GM20000 (cell line): ENCODE measurements around the gene TTC27.

ENCODE experiments used
- DNase-seq: peaks from one replicate; pipeline ENCODE4 v3.0.0; 2012; ENCODE audit warnings: low spot score
- TF ChIP-seq, protein P1 (sequence below): IDR thresholded peaks from 2 replicates; pipeline ENCODE4 v1.5.1; 2012; ENCODE audit warnings: mild to moderate bottlenecking, control low read depth; ENCODE audit errors: extremely low read depth, missing control alignments

Gene TTC27

DNA sequence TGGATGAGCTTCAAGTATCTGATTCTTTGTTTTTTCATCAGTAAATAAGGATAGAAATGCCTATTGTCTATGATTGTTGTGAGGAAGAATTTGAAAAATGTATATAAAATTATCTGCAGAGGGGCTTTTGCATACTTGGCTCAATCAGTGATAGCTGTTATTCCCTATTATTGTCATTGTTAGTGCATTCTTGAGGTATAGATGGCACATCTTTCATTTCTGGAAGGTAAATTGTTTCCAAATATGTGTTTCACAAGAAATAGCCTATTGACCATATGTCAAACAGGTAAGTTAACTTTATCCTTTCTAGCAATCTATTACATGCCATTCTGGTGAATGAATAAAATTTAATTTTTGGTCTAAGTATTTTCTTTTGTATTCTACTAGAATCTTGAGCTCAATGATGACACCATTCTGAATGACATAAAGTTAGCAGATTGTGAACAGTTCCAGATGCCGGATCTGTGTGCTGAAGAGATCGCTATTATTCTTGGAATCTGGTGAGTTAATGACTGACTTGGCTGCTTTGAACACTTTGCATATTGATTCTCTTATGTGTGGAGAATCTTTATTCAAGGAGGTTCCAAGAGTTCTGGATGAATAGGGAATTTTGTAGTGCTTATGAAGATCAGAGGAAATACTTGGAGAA lies 44.2 kb downstream of the TTC27 start:
- DNase-seq, result no peak
- TF ChIP-seq, protein P1, sequence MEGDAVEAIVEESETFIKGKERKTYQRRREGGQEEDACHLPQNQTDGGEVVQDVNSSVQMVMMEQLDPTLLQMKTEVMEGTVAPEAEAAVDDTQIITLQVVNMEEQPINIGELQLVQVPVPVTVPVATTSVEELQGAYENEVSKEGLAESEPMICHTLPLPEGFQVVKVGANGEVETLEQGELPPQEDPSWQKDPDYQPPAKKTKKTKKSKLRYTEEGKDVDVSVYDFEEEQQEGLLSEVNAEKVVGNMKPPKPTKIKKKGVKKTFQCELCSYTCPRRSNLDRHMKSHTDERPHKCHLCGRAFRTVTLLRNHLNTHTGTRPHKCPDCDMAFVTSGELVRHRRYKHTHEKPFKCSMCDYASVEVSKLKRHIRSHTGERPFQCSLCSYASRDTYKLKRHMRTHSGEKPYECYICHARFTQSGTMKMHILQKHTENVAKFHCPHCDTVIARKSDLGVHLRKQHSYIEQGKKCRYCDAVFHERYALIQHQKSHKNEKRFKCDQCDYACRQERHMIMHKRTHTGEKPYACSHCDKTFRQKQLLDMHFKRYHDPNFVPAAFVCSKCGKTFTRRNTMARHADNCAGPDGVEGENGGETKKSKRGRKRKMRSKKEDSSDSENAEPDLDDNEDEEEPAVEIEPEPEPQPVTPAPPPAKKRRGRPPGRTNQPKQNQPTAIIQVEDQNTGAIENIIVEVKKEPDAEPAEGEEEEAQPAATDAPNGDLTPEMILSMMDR, result no peak

DNA sequence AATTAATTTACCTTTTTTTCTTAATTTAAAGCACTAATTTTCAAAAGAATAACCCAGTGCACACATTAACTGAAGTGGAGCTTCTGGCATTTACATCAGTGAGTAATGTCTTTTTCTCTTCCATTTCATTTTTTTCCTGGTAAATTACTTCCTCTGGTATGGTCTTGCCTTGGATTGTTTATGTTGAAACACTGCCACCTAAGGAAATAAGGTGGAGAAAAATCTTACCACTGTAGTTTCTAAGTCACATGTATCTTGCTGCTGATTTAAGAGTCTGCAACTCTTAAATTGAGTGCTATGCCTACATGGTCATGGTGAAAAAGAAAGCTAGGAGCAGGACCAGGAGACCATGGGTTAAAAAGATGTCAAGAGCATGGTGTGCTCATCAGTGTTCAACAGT lies 51.0 kb downstream of the TTC27 start:
- DNase-seq, result no peak
- TF ChIP-seq, protein P1, result no peak

DNA sequence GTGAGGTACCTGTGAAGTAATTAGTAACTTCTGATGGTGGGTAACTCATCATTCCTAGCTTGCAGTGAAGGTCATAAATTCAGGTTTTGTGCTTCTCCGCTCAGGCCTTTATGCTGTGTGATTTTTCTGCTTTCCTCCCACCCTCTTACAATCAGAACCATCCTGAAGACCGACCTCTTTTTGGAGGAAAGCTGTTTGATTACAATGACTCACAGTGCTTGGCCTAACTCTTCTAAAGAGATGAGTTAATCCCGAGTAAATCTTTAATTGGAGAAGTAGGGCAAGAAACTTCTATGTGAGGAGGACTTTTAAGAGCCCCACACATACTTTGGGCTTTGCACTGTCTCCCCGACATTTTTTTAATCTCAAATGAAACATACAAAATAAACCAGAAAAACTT lies 53.1 kb downstream of the TTC27 start:
- TF ChIP-seq, protein P1, result no peak
- DNase-seq, result no peak

DNA sequence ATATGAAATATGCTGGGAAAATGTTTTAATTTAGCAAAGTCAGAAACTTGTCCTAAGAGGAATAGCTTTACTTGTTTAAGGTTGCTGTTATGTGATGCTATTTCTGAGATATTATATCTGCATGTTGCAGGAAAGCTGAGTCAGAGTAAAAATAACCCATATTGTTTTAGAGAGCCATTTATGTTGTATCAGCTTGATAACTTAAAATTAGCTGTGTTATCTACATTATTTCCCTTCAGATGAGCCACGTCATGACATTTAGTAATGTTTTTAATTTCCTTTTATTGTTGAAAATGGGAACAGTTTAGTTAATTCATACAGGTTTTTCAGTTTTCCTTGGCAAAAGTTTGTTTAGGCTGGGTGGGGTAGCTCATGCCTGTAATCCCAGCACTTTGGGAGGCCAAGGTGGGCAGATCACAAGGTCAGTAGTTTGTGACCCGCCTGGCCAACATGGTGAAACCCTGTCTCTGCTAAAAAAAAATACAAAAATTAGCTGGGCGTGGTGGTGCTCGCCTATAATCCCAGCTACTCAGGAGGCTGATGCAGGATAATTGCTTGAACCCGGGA lies 55.8 kb downstream of the TTC27 start:
- no peak for DNase-seq
- TF ChIP-seq, protein P1, result no peak

DNA sequence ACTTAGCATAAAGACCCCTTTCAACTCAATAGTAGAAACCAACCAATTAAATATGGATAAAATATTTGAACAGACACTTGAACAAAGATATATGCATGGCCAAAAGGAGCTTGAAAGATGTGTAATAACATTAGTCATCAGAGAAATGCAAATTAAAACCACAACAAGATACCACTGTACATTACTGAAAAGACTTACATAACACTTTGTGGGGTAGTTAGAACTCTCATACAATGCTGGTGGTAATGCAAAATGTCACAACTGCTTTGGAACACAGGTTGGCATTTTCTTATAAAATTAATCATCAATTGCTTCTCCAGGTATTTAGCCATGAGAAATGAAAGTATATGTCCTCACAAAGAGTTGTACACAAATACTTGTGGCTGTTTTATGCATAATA lies 60.7 kb downstream of the TTC27 start:
- DNase-seq, result peak; percentile 13

DNA sequence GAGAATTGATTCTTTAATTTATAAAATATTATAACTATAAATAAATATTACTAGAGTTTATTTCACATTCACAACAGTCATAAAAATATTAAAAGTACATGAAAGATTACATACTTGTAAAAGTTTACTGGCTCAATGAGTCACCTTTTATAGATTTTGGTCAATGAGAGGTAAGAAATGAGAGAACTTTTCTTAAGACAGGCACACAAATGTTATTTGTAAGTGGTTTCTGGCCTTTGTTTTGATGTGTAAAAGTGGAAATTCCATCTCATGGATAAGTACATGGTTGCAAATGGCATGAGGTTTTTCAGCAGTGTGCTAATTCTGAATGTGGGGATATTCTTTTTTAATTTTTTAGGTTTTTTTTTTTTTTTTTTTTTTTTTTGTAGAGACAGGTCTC lies 63.8 kb downstream of the TTC27 start:
- TF ChIP-seq, protein P1, result no peak
- DNase-seq, result no peak

More for the DNA sequence above, 60.7 kb downstream of the TTC27 start:
- TF ChIP-seq, protein P1, result no peak

DNA sequence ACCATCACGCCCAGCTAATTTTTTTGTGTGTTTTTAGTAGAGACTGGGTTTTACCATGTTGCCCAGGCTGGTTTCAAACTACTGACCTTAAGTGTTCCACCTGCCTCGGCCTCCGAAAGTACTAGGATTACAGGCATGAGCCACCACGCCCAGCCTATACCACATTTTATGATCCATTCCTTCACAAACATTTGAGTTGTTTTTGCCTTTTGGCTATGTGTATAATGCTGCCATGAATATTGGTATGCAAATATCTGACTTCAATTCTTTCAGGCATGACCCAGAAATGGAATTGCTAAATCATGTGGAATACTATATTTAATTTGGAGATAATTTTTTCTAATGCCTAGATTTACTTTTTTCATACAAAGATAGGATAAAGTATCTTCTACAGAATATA lies 68.6 kb downstream of the TTC27 start:
- TF ChIP-seq, protein P1, result no peak
- no peak for DNase-seq
